Aorta (tissue), 5 donors: ENCODE data around the gene GSDME. TPM values are rescaled to one million over a fixed set of nuclear protein-coding genes. Genes with fewer than 3 reads are reported as not detected.

ENCODE experiments used
- ATAC-seq: fragments of 200-7000 bp; cut with Tn5 transposase; one replicate; pipeline ENCODE4 v1.9.1; 2022; ENCODE audit warnings: moderate library complexity; ENCODE audit not compliant: low FRiP score
- DNase-seq, 2 donors: peaks; one replicate each; pipeline ENCODE4 v3.0.0-alpha.2; 2020
- H3K27ac ChIP-seq, 2 donors: one replicate each; pipeline ENCODE4 v1.5.1; 2013; ENCODE audit warnings: low read length in 2 of 2, mild to moderate bottlenecking in 2 of 2, moderate library complexity in 2 of 2, control low read depth in 1 of 2, inconsistent platforms in 1 of 2, low read depth in 1 of 2
- H3K27me3 ChIP-seq, 2 donors: one replicate each; pipeline ENCODE4 v1.6.1; 2013; ENCODE audit warnings: control low read depth in 1 of 2, low read length in 1 of 2, mild to moderate bottlenecking in 1 of 2, moderate library complexity in 1 of 2; ENCODE audit not compliant: insufficient read depth in 2 of 2, control insufficient read depth in 1 of 2
- H3K36me3 ChIP-seq, 2 donors: one replicate each; pipeline ENCODE4 v1.6.1; 2013; ENCODE audit warnings: control low read depth in 1 of 2, low read length in 1 of 2, mild to moderate bottlenecking in 1 of 2; ENCODE audit not compliant: insufficient read depth in 2 of 2, control insufficient read depth in 1 of 2
- H3K4me1 ChIP-seq, 2 donors: one replicate each; pipeline ENCODE4 v1.6.1; 2013; ENCODE audit warnings: low read length in 2 of 2, control low read depth in 1 of 2, mild to moderate bottlenecking in 1 of 2, moderate library complexity in 1 of 2; ENCODE audit not compliant: insufficient read depth in 2 of 2, control insufficient read depth in 1 of 2
- H3K4me3 ChIP-seq, 2 donors: one replicate each; pipeline ENCODE4 v1.5.1; 2013; ENCODE audit warnings: low read length in 2 of 2, control low read depth in 1 of 2, mild to moderate bottlenecking in 1 of 2
- H3K9me3 ChIP-seq: one replicate; pipeline ENCODE4 v1.6.1; 2013; ENCODE audit warnings: mild to moderate bottlenecking, low read length; ENCODE audit not compliant: control insufficient read depth
- WGBS, 2 donors: extraction: QIAGEN DNeasy Blood & Tissue Kit; methylation state at CpG; one replicate each; pipeline ENCODE4 v1.1.7; 2013; 5-methylcytosine and 5-hydroxymethylcytosine counted together
- intact Hi-C, 2 donors: fragments of 100-400 bp; cut with DNase I; formaldehyde crosslinking; loops; one replicate each; pipeline versions ENCODE4 v1.14.2 to v1.15.0; 2022
- polyA plus RNA-seq, 2 donors: library from polyadenylated mRNA; stranded (reverse); fragments of 200-250 nt; gene quantifications; one replicate each; pipeline ENCODE4 v1.2.3, GENCODE V29; 2013
- total RNA-seq, 2 donors: library from RNA; stranded (reverse); fragmentation: NEBNext Ultra II Directional; extraction: Animal tissue kit (Norgen Biotek cat#: 25700); gene quantifications; one replicate each; pipeline ENCODE4 v1.2.1, GENCODE V29; 2021
- donor health status: healthy with polysubstance abuse.
- donor health status: Bipolar disorder and iron deficiency.
- donor health status: DM: no; HTN: no; CAD: no.
- donor health status: DM: no; HTN: no; CAD: no.
- donor health status: DM: yes; HTN: yes; CAD: no.

GSDME gene
- total and polyA plus RNA-seq, 4 donors: 15.1 to 20.3 (median 17.5) TPM

DNA sequence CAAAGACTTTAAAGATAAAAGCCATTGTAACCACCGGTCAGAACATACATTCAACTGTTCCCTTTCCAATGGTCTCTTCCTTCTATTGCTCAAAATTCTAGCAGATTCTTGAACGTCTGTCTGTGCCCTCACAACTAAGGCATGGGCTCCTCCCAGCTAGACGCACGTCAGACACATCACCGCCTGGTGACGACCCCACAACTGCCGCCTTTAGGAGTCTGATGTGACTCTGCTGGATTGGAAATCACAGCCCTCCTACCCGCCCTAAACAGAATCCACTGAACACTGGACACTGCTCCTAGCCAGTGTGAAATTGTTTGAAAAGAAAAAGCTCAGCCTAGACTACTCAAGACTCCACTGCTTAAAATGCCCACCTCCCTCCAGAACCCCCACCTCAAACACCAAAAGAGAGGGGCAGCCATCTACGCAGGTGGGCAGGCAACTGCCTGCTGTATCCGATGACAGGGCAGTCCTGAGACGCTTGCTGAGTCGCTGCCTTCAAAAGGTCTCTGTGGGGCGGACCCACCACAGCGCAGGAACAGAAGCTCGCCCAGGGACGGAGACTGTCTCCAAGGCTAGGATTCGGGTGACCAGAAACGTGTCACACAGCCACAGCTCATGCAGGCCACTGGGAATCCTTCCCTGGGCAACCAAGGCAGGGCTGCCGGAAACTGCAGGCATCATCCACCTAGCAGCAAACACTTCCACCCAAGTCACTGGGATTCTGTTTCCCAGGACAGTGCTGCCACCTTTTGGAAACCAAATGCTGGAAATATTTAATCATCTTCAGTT is 34.7 kb downstream of the GSDME start:
- no peaks in the 10 kb centered on the region for H3K27me3 ChIP-seq
- H3K36me3 ChIP-seq: no peaks in the 10 kb centered on the region
- ATAC-seq (no peak), DNase-seq (no peak)
- 92% methylated on average over 19 of the region's 19 CpGs for WGBS, 2 donors
- H3K4me3 ChIP-seq: no peak overlapping the region
- H3K27ac ChIP-seq: no peak overlapping the region
- intact Hi-C loops: no loop called here
- no peaks in the 10 kb centered on the region for H3K4me1 ChIP-seq
- no peaks in the 10 kb centered on the region for H3K9me3 ChIP-seq

- H3K4me3 ChIP-seq: no peak overlapping the region
- WGBS, 2 donors: 78 to 79% methylated on average over 10 of the region's 10 CpGs
- H3K27ac ChIP-seq: no peak overlapping the region
- ATAC-seq (no peak), DNase-seq (no peak)
- no peaks in the 10 kb centered on the region for H3K4me1 ChIP-seq
- no peaks in the 10 kb centered on the region for H3K27me3 ChIP-seq
- no peaks in the 10 kb centered on the region for H3K36me3 ChIP-seq
- H3K9me3 ChIP-seq: no peaks in the 10 kb centered on the region
- intact Hi-C loops: no loop called here
Measured at GRCh38 chr7:24721481-24722001, 35.7 kb downstream of the GSDME start.

DNA sequence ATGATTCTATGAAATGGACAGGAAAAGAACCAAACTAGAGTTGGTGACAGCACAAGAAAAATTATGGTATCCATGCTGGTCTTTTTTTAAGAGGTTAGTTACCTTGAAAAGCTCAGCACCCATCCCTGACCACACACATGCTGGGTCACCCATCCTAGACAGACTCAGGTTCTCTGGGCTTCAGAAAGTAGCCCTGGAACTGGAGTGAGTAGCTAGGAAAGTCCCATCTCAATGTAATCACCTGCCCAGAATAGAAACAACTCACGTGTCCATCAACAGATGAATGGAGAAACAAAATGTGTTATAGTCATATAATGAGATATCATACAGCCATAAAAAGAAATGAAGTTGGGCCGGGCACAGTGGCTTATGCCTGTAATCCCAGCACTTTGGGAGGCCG is 37.0 kb downstream of the GSDME start:
- 97 to 98% methylated on average over 3 of the region's 3 CpGs for WGBS, 2 donors

GRCh38 chr7:24718977-24719491 is 38.2 kb downstream of the GSDME start:
- WGBS, 2 donors: 85% methylated on average over 13 of the region's 13 CpGs
- intact Hi-C loops: no loop called here
- DNase-seq: no peak

More for the DNA sequence above, 37.0 kb downstream of the GSDME start:
- no peaks in the 10 kb centered on the region for H3K4me1 ChIP-seq
- no peaks in the 10 kb centered on the region for H3K9me3 ChIP-seq
- H3K4me3 ChIP-seq: no peak overlapping the region
- intact Hi-C loops: no loop called here
- no peaks in the 10 kb centered on the region for H3K27me3 ChIP-seq
- DNase-seq: no peak
- no peak for ATAC-seq
- no peaks in the 10 kb centered on the region for H3K36me3 ChIP-seq
- no peak overlapping the region for H3K27ac ChIP-seq

GRCh38 chr7:24718431-24718831 is 38.8 kb downstream of the GSDME start:
- H3K4me3 ChIP-seq: no peak overlapping the region
- intact Hi-C loops: no loop called here
- DNase-seq (no peak), ATAC-seq (no peak)
- H3K27me3 ChIP-seq: no peaks in the 10 kb centered on the region
- WGBS, 2 donors: 86 to 98% methylated on average over 5 of the region's 5 CpGs
- no peak overlapping the region for H3K27ac ChIP-seq
- H3K9me3 ChIP-seq: no peaks in the 10 kb centered on the region
- no peaks in the 10 kb centered on the region for H3K4me1 ChIP-seq
- H3K36me3 ChIP-seq: no peaks in the 10 kb centered on the region

More at GRCh38 chr7:24718977-24719491, 38.2 kb downstream of the GSDME start:
- Histone ChIP-seq H3K27ac (no peak overlapping the region), H3K27me3 (no peaks in the 10 kb centered on the region), H3K9me3 (no peaks in the 10 kb centered on the region), H3K4me3 (no peak overlapping the region), H3K4me1 (no peaks in the 10 kb centered on the region), H3K36me3 (no peaks in the 10 kb centered on the region)
- ATAC-seq: no peak

DNA sequence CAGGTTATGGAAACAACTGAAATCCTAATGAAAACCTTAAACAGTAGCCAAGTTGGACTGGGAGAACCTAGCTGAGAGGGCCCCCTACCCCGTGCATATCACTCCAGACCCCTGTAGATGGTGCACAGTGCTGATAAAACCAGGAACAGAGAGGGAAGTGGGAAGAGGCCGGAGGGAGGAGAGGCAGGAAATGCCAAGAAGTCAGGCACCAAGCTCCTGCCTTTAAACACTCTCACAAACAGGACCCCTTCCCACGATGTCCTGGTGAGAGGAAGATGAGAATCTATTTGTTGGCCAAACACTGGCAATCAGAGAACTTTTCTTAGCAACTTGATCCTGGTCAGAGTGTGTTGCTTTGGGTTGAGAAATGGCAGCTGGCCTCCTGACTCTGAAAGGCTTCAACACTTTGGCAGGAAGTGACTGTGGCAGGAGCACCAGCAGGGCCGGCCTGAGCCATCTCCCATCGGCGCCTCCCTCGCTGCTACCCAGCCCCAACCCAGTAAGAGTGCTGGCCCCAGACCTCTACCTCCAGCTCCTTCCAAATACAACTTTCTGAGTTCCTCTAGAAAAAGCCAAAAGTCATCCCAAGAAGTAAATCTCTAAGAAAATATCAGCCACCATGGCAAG is 39.5 kb downstream of the GSDME start:
- no peak for DNase-seq
- 71 to 80% methylated on average over 7 of the region's 7 CpGs for WGBS, 2 donors
- H3K4me1 ChIP-seq: no peaks in the 10 kb centered on the region
- no peak overlapping the region for H3K4me3 ChIP-seq
- no peaks in the 10 kb centered on the region for H3K27me3 ChIP-seq
- H3K27ac ChIP-seq: no peak overlapping the region
- intact Hi-C loops: no loop called here
- H3K36me3 ChIP-seq: no peaks in the 10 kb centered on the region
- no peaks in the 10 kb centered on the region for H3K9me3 ChIP-seq
- ATAC-seq: no peak

DNA sequence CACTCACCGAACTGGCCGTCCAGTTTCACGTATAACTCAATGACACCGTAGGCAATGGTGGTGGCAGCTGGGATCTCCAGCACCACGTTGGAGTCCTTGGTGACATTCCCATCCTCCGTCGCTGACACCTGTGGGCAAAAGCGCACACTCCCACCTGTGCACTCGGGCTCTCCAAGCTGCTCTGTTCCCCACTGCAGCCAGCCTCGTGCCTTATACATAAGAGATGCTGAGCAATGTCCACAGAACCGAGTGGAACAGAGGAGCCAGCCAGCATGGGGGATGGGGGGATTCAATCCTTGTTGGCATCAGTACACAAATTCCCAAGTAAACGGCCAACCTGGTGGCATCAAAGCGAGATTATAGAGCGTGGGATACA is 40.0 kb downstream of the GSDME start:
- Histone ChIP-seq H3K4me1 (no peaks in the 10 kb centered on the region), H3K36me3 (no peaks in the 10 kb centered on the region), H3K4me3 (no peak overlapping the region), H3K9me3 (no peaks in the 10 kb centered on the region), H3K27me3 (no peaks in the 10 kb centered on the region), H3K27ac (no peak overlapping the region)
- ATAC-seq (no peak), DNase-seq (no peak)
- intact Hi-C loops: no loop called here
- 86 to 90% methylated on average over 14 of the region's 14 CpGs for WGBS, 2 donors

GRCh38 chr7:24716480-24717246 is 40.6 kb downstream of the GSDME start:
- Histone ChIP-seq H3K27ac (no peak overlapping the region), H3K36me3 (no peaks in the 10 kb centered on the region), H3K4me3 (no peak overlapping the region), H3K27me3 (no peaks in the 10 kb centered on the region), H3K9me3 (no peaks in the 10 kb centered on the region), H3K4me1 (no peaks in the 10 kb centered on the region)
- no peak for ATAC-seq
- intact Hi-C loops: no loop called here
- 96% methylated on average over 9 of the region's 9 CpGs for WGBS, 2 donors
- DNase-seq: no peak
